GM19395 (cell line): ENCODE data around the gene MISFA.
"Not testable (repeated sequence)": the region's sequence is repeated elsewhere in the genome, so short reads cannot be mapped to it uniquely, and the experiment has no call there.

Source experiments
- ATAC-seq: cut with Tn5 transposase; IDR thresholded peaks from one replicate; pipeline ENCODE4 v1.9.1; 2021; ENCODE audit warnings: mild to moderate bottlenecking, moderate library complexity; ENCODE audit not compliant: unreplicated experiment

MISFA gene

DNA sequence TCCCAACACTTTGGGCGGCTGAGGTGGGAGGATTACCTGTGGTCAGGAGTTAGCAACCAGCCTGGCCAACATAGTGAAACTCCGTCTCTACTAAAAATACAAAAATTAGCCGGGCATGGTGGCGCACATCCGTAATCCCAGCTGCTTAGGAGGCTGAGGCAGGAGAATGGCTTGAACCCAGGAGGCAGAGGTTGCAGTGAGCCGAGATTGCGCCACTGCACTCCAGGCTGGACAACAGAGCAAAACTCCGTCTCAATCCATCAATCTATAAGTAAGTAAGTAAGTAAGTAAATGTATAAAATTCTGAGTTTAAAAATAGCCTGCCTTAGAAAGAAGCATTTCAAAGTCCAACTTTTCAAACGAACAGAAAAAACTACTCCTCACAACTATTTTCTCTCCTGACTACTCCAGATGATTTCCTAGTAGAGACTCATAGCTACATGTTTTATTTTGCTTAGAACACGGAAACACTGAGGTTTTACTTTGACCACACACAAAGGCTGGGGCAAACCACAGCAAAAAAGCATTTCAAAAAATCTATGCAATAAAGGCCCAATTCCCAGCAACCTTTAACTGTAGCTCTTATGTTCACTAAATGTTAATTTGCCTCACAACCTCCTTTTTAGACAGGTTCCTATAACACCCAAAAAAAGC lies 18.2 kb downstream of the MISFA start:
- ATAC-seq = no peak

DNA sequence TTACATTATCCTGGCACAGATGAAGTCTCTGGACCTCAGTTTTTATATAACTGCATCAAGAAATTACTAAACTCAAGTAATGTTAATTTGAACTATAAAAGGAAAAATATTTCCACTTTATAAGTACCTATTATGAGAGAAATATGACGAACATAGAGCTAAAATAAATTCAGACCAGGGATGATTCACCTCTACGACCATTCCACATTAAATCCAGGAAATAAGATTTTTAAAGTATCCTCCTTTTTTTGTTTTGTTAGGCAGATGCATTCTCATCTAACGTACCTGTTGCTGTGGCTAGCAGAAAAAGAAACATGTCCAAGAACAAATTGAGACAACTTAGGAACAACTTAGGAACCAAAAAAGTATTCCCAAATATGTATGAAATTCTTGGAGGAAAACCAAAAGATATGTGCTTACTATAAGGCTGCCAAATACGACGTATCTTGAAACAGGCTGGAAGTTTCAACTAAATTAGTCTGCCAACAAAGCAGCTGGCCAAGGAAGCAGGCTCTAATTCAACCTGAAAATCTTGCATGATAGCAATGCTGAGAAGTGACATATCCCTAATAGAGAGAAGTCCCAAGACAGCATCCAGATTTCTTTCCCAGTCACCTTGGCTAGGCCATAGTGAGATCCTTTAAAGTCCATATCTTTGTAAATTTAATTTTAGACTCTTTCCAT lies 18.9 kb downstream of the MISFA start:
- no peak for ATAC-seq

DNA sequence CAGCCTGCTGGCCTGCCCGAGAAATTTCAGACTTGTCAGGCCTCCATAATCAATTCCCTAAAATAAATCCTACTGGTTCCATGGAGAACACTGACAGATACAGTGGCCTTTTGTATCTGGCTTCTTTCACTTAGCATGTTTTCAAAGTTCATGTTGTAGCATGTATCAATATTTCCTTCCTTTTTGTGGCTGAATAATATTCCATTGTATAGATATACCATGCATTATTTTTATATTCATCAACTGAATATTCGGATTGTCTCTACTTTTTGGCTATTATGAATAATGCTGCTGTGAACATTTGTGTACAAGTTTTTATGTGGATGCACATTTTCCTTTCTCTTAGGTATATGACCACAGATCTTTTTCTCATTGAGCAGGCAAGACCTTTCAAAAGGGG lies 24.1 kb downstream of the MISFA start:
- no peak for ATAC-seq

DNA sequence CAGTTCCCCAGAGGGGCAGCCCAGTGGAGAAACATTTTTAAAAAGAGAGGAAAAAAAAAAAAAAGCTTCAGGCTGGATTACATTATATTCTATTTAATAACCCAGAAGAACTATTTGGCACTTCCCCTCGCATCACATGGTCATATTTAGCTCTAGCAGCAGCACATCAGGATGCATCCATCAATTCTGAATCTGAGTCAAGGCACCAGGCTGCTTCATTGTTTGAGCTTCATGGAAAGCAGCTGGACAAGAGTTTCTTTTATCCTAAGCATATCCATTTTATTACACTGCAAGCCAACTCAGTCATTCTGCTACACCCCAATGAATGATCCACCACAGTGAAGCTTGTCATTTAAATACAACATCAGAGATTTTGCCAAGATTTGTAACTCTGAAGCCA lies 24.6 kb downstream of the MISFA start:
- no peak for ATAC-seq

DNA sequence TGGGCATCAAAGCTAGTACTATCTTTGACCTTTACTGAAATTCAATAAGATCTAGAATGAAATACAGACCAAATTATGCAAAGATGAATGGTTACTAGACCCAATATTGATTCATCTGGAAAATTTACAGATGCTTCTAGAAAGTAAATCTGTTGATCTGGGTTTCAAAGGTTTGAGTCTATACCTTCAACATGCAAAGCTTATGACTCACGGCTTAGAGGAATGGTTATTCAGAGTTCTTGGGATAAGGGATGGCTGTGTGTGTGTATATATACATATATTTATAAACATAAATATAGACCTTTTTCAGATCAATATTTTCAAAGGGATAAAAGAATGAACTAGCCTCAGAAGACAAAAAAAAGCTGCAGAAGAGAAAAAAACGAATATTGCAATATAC lies 33.3 kb downstream of the MISFA start:
- ATAC-seq = no peak

DNA sequence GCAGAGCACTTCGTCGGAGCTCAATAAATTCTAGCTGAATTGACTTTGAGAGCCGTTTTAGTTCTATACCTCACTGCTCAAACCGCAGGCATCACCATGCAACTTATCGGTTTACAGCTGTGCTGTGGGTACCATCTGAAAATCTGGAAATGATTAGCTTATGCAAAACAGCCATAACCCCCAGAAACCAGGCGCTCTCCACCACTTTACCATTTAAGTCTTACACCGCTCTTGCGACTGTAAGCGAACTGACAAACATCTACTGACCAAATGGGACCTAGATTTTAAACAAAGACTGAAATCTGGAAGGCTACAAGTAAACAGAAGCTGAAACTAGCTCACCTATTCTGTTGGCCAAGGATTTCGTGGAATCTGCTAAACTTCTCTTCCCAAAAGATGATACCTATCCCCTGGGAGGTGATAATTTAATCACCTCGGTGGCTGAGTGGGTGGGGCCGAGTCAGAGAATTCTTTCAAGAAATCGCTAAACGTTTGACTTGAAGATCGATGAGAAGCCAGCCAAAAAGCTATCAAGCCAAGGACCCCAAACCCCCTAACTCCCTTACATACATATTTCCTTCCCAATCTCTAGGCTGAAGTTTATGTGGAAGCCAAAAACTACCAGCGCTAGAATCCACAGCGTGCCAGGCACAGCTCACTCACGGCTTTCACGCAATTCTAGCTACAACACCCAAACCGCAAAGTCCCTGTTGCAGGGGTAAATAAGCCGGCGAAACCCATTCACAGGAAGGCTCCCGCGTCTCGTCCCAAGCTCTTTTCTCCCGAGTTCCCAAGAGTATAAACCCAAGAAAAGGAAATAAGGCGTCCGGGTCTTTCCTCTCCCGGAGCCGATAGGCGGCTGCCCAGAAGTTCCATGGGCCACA lies 33.9 kb downstream of the MISFA start:
- ATAC-seq = peak; percentile 56

DNA sequence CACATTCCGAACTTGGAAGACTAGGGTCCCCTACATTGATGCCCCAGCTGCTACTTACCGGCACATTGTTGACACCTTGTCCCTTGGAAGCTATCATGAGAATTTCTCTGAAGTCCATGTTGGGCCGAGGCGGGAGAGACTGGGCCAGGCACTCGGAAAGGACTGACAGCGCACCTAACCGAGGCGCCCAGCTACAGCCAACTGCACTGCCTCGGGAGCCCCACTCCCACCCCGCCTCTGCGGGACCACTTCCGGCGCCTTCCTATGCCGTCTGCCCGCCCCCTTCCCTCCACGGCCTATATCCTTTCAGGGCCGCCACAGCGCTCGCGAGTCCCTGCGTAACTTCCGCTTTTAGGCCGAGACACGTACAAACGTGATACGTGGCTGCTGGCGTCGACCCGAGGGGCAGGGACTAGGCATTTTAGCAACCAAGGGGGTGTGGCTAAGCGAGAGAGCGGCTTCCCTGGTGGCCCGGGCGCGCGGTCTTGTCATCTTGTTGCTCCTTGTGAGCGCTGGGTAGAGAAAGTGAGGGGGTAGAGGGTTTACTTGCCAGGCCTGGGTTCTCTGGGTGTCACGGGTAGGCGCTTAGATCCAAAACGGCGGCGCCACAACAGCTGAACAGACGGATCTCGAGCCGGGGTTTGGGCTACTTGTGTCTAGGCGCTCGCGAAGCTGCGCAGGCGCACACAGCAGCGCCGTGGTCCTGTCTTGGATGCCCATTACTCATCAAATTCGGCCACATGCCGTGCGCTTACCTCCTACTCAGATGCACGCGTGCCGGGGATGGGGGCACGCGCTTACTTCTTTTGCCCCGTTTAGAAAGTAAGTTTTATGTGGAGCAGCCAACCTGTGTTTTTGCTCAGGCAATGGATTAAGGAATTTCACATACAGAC lies 34.8 kb downstream of the MISFA start, which contains the start of gene SPTY2D1:
SPTY2D1 (minus strand) TSS at position 203 of the 893 bp plus-strand sequence; CDS start at position 118, 85 bp downstream.
- peak; percentile 98 for ATAC-seq

DNA sequence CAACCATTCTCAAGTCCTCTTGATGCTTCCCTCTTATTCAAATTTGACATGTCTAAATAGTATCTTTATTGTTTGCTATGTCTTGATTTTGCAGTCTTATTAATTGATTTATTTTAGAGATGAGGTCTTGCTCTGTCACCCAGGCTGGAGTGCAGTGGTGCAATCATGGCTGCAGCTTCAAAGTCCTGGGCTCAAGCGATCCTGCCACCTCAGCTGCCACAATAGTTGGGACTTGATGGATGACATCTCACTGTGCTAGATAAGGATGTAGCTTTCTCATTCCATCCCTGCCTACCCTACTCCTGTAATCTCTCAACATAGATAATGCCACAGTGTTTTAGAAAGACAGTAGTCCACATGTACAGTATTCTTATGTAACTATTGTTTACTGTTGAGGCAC lies 42.1 kb downstream of the MISFA start:
- no peak for ATAC-seq

DNA sequence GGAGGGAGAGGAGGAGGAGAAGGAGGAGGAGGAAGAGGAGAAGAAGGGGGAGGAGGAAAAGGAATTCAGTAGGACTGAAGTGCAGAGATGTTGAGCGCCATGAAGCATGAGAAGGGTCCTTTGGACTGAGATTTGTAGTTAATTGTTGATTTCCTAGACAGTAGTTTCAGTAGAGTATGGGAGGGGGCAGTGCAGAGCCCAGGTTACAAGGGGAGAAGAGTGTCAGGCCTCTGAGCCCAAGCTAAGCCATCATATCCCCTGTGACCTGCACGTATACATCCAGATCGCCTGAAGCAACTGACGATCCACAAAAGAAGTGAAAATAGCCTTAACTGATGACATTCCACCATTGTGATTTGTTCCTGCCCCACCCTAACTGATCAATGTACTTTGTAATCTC lies 43.4 kb downstream of the MISFA start:
- ATAC-seq = not testable (repeated sequence)

DNA sequence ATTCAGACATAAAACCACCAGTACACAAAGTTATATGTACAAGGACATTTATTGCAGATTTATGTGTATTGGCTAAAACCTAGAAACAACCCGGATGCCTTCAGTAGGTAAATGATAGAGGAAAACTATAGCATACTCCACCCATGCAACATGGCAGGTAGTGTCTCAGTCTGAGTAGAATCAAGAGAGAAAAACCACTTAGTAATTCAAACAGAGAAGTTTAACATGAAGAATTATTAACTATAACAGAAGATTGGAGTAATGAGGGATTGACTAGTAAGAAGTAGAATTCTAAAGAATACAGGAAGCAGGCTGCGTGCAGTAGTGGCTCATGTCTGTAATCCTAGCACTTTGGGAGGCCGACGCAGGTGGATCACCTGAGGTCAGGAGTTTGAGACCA lies 50.8 kb downstream of the MISFA start:
- ATAC-seq = no peak

DNA sequence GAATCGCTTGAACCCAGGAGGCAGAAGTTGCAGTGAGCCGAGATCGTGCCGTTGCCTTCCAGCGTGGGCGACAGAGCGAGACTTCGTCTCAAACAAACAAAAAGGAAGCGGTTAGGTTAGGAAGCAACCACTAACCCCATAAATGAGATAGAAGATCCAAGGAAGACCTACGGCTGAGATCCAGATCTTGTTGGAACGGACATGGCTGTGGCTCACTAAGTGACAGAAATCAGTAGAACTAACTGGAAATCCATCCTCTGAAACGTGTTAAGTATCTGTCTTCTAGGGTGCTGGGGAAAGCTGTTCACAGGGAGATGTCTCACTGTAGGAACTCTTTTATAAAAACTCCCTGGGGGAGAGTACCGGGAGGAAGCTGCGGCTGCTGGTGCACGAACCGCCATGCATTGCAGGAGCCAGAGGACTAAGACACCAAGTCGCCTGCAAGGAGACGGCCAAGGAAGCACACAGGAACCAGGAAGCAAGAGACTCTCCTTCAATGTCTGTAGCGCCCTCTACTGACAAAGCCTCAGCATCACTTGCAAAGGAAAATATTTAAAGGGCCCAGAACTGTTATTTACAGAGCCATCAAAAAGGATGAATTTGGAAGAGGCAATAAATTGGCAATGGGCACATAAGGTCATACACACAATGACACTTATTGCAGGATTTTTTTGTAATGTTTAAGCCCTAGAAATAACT lies 51.4 kb downstream of the MISFA start:
- peak; percentile 60 for ATAC-seq
